ENCODE results near the gene ACACA. TPM values are rescaled to one million over a fixed set of nuclear protein-coding genes. Genes with fewer than 3 reads are reported as not detected.

The ACACA gene
- total and polyA plus RNA-seq, 9 donors, result 10.9 to 104 (median 37.9) TPM

DNA sequence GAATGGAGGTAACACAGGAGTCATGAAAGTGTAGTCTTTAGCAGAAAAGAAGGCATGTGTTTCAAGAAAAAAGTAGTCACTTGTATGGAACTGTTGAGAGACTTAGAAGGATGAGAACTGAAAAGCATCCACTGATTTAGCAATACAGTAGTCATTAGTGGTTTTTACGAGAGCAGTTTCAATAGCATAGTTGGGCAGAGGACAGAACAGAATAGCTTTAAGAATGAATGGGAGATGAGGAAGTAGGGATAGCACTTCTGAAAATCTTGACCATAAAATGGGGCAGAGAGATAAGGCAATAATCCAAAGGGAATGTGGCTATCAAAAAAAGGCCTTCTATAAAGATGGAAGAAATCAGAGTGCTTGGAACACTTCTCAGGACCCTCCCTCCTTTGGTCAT lies 95.7 kb downstream of the ACACA start:
- TF ChIP-seq, protein P1, sequence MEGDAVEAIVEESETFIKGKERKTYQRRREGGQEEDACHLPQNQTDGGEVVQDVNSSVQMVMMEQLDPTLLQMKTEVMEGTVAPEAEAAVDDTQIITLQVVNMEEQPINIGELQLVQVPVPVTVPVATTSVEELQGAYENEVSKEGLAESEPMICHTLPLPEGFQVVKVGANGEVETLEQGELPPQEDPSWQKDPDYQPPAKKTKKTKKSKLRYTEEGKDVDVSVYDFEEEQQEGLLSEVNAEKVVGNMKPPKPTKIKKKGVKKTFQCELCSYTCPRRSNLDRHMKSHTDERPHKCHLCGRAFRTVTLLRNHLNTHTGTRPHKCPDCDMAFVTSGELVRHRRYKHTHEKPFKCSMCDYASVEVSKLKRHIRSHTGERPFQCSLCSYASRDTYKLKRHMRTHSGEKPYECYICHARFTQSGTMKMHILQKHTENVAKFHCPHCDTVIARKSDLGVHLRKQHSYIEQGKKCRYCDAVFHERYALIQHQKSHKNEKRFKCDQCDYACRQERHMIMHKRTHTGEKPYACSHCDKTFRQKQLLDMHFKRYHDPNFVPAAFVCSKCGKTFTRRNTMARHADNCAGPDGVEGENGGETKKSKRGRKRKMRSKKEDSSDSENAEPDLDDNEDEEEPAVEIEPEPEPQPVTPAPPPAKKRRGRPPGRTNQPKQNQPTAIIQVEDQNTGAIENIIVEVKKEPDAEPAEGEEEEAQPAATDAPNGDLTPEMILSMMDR (IDR thresholded peaks at IDR 0.05), result no peak
- TF ChIP-seq POLR2A (IDR thresholded peaks at IDR 0.05) (no peak), EP300 (IDR thresholded peaks at IDR 0.05) (no peak)
- intact Hi-C loops (cut with DNase I), result no loop called here
- 93 to 100% (median 98%) methylated on average over 1 of the region's 1 CpG for WGBS, 3 donors
- no peaks in the 10 kb centered on the region for H3K36me3 ChIP-seq
- no peak overlapping the region for H3K4me3 ChIP-seq
- no peaks in the 10 kb centered on the region for H3K9me3 ChIP-seq
- DNase-seq, result no peak
- no peak overlapping the region for H3K27ac ChIP-seq
- no peaks in the 10 kb centered on the region for H3K4me1 ChIP-seq (ENCODE audit: insufficient read depth)
- no peaks in the 10 kb centered on the region for H3K27me3 ChIP-seq

DNA sequence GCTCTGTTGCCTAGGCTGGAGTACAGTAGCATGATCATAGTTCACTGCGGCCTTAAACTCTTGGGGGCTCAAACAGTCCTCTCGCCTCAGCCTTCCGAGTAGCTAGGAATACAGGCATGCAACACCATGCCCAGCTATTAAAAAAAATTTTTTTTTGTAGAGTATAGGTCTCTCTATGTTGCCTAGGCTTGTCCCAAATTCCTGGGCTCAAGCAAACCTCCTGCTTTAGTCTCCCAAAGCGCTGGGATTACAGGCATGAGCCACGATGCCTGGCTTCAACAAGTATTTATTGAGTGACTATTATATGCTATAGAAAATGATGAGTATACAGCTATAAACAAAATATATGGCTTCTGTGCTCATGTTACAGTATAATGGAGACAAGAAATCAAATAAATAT lies 97.6 kb downstream of the ACACA start:
- Histone ChIP-seq H3K27ac (no peak overlapping the region), H3K4me1 (ENCODE audit: insufficient read depth) (no peaks in the 10 kb centered on the region), H3K36me3 (no peaks in the 10 kb centered on the region), H3K27me3 (no peaks in the 10 kb centered on the region), H3K4me3 (no peak overlapping the region), H3K9me3 (no peaks in the 10 kb centered on the region)
- no peak for DNase-seq
- TF ChIP-seq EP300 (IDR thresholded peaks at IDR 0.05), result no peak
- TF ChIP-seq, protein P1 (IDR thresholded peaks at IDR 0.05), result no peak
- no peak for TF ChIP-seq POLR2A (IDR thresholded peaks at IDR 0.05)
- WGBS, 3 donors, result 96% methylated on average over 5 of the region's 5 CpGs
- intact Hi-C loops (cut with DNase I), result no loop called here

DNA sequence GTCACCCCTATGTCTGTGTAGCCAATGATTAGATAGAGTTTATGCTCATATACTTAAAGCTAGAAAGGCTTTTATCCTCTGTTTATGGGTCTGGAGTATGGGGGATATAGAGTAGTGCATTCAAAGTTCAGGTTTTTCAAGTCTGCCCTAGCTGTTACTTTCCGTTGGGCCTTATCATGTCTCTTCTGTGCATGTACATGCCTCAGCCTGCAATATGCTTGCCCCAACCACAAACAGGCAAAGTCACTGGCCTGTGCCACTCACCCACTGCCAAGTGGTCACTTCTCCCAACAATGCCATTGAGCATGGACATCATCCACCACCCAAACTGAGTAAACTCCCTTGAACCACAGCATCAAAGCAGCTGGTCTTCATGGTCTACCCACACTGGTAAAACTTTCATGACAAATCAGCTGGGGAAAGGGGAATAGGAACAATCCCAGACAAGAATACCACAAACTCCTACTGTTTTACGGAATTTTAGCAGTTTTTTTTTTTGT lies 101.2 kb downstream of the ACACA start:
- WGBS, 3 donors, result 90 to 97% (median 96%) methylated on average over 2 of the region's 2 CpGs

DNA sequence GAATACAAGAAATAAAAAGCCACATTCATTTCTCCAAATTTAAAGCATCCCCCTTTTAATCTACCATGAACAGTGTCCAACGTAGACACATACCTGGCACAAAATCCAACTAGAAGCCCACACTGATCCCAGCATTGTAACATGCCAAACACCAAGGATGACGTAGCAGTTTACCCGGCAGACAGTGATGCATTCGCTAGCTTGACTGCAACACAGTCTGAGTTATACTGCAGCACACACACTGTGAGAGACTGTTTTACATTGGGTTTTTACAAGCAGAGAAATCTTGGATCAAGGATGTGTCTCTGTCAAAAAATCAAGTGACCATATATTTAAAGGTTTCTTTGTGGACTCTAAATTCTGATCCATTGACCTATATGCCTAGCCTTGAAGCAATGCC lies 105.3 kb downstream of the ACACA start:
- intact Hi-C loops (cut with DNase I), result no loop called here
- WGBS, 3 donors, result 18 to 47% (median 32%) methylated on average over 4 of the region's 4 CpGs

More for the DNA sequence above, 101.2 kb downstream of the ACACA start:
- no peaks in the 10 kb centered on the region for H3K27me3 ChIP-seq
- TF ChIP-seq EP300 (IDR thresholded peaks at IDR 0.05), result no peak
- TF ChIP-seq POLR2A (IDR thresholded peaks at IDR 0.05), result no peak
- TF ChIP-seq, protein P1 (IDR thresholded peaks at IDR 0.05), result no peak
- H3K36me3 ChIP-seq, result no peaks in the 10 kb centered on the region
- H3K4me1 ChIP-seq (ENCODE audit: insufficient read depth), result no peaks in the 10 kb centered on the region
- no peak overlapping the region for H3K27ac ChIP-seq
- intact Hi-C loops (cut with DNase I), result no loop called here
- H3K9me3 ChIP-seq, result no peaks in the 10 kb centered on the region
- H3K4me3 ChIP-seq, result no peak overlapping the region
- DNase-seq, result no peak

More for the DNA sequence above, 105.3 kb downstream of the ACACA start:
- no peak overlapping the region for H3K4me3 ChIP-seq
- TF ChIP-seq, protein P1 (IDR thresholded peaks at IDR 0.05), result no peak
- no peak for TF ChIP-seq POLR2A (IDR thresholded peaks at IDR 0.05)
- no peak for TF ChIP-seq EP300 (IDR thresholded peaks at IDR 0.05)
- H3K27me3 ChIP-seq, result no peaks in the 10 kb centered on the region
- H3K36me3 ChIP-seq, result no peaks in the 10 kb centered on the region
- H3K4me1 ChIP-seq (ENCODE audit: insufficient read depth), result peaks cover 3% of the 10 kb centered on the region
- DNase-seq, result peak in 1 of 5 donors; percentile 13
- peak overlapping the region in 1 of 2 donors; percentile 16 for H3K27ac ChIP-seq
- H3K9me3 ChIP-seq, result no peaks in the 10 kb centered on the region

Measured in ovary (tissue), 9 donors.